ENCODE measurements around the gene KLK7. TPM values are rescaled to one million over a fixed set of nuclear protein-coding genes. Genes with fewer than 3 reads are reported as not detected.
A peak's percentile ranks its signal among the peaks of the same experiment; 100 is the strongest.

Gene KLK7
- total RNA-seq, 1 experiment from 2014 or later: not detected

GRCh38 chr19:50933640-50934039 is 50.1 kb downstream of the KLK7 start:
- peak; percentile 8 for DNase-seq (ENCODE audit: low spot score)

- DNase-seq (ENCODE audit: low spot score): no peak
These were observed 51.0 kb downstream of the KLK7 start for GRCh38 chr19:50932690-50933083.

- no peak for DNase-seq (ENCODE audit: low spot score)
These were observed 51.6 kb downstream of the KLK7 start for GRCh38 chr19:50932018-50932689.

- DNase-seq (ENCODE audit: low spot score): no peak
These were observed 52.7 kb downstream of the KLK7 start for GRCh38 chr19:50931023-50931422.

GRCh38 chr19:50928831-50929230 is 54.9 kb downstream of the KLK7 start:
- DNase-seq (ENCODE audit: low spot score): no peak

Other genes with a start within 250 kb of the KLK7 start
- not detected in 2 replicates for gene GPR32, start 213.5 kb downstream of the KLK7 start, total RNA-seq (2014; rRNA removed; shearing (Covaris generic))
- not detected in 2 replicates for gene ACP4, start 193.5 kb downstream of the KLK7 start, total RNA-seq (2014; rRNA removed; shearing (Covaris generic))
- gene KLK1, start 160.1 kb downstream of the KLK7 start, total RNA-seq (2014; rRNA removed; shearing (Covaris generic)): not detected in 2 replicates
- not detected in 2 replicates for gene KLK15, start 150.3 kb downstream of the KLK7 start, total RNA-seq (2014; rRNA removed; shearing (Covaris generic))
- gene KLK3, start 129.0 kb downstream of the KLK7 start, total RNA-seq (2014; rRNA removed; shearing (Covaris generic)): not detected in 2 replicates
- gene KLK2, start 110.5 kb downstream of the KLK7 start, total RNA-seq (2014; rRNA removed; shearing (Covaris generic)): not detected in 2 replicates
- not detected in 2 replicates for gene KLK4, start 72.5 kb downstream of the KLK7 start, total RNA-seq (2014; rRNA removed; shearing (Covaris generic))
- not detected in 2 replicates for gene KLK5, start 30.9 kb downstream of the KLK7 start, total RNA-seq (2014; rRNA removed; shearing (Covaris generic))
- 0.07 and 0.12 TPM in 2 replicates for gene KLK6, start 14.3 kb downstream of the KLK7 start, total RNA-seq (2014; rRNA removed; shearing (Covaris generic))
- gene KLK8, start 17.7 kb upstream of the KLK7 start, total RNA-seq (2014; rRNA removed; shearing (Covaris generic)): not detected in 2 replicates
- not detected in 2 replicates for gene KLK10, start 35.8 kb upstream of the KLK7 start, total RNA-seq (2014; rRNA removed; shearing (Covaris generic))
- not detected in 2 replicates for gene KLK11, start 42.7 kb upstream of the KLK7 start, total RNA-seq (2014; rRNA removed; shearing (Covaris generic))
- gene KLK12, start 51.1 kb upstream of the KLK7 start, total RNA-seq (2014; rRNA removed; shearing (Covaris generic)): not detected in 2 replicates
- gene KLK13, start 81.2 kb upstream of the KLK7 start, total RNA-seq (2014; rRNA removed; shearing (Covaris generic)): not detected in 2 replicates
- not detected in 2 replicates for gene KLK14, start 99.0 kb upstream of the KLK7 start, total RNA-seq (2014; rRNA removed; shearing (Covaris generic))
- 4.3 and 8.6 TPM in 2 replicates for gene CTU1, start 124.5 kb upstream of the KLK7 start, total RNA-seq (2014; rRNA removed; shearing (Covaris generic))
- gene SIGLEC9, start 141.0 kb upstream of the KLK7 start, total RNA-seq (2014; rRNA removed; shearing (Covaris generic)): 0.43 TPM in 1 of 2 replicates, not detected in the other
- gene SIGLEC7, start 158.4 kb upstream of the KLK7 start, total RNA-seq (2014; rRNA removed; shearing (Covaris generic)): not detected in 2 replicates
- gene CD33, start 241.2 kb upstream of the KLK7 start, total RNA-seq (2014; rRNA removed; shearing (Covaris generic)): 1.2 and 3.1 TPM in 2 replicates